Panc1 (cell line): Measurements from ENCODE around the gene DNAJB13. TPM values are rescaled to one million over a fixed set of nuclear protein-coding genes. Genes with fewer than 3 reads are reported as not detected.

Experiments used
- ATAC-seq: fragments of 200-7000 bp; cut with Tn5 transposase; 2 replicates; pipeline ENCODE4 v1.9.1; 2020; ENCODE audit warnings: mild to moderate bottlenecking, moderate library complexity
- BruUV-seq: library from RNA; stranded (reverse); fragments of 400-500 nt; replicated peaks from 2 replicates; lab custom pipeline; 2021; lab: Mats Ljungman, UMichigan
- CTCF ChIA-PET: fragments of 300-600 bp; sonication (Branson Sonifier 250); formaldehyde crosslinking; loops from one replicate; lab custom pipeline; 2022; ENCODE audit warnings: antibody characterized with exemption; lab: Charles Lee
- POLR2A ChIA-PET: fragments of 300-600 bp; sonication (Branson Sonifier 250); formaldehyde crosslinking; loops from one replicate; lab custom pipeline; 2022; ENCODE audit warnings: antibody characterized with exemption; lab: Charles Lee
- DNase-seq: peaks from one replicate; pipeline ENCODE4 v3.0.0-alpha.2; 2010; ENCODE audit warnings: low read depth, low spot score
- H3K27ac ChIP-seq: 2 replicates; pipeline ENCODE4 v1.5.1; 2011; ENCODE audit warnings: mild to moderate bottlenecking, low read length, inconsistent platforms
- H3K27me3 ChIP-seq: fragments of 200-500 bp; sonication (Bioruptor generic); 2 replicates; pipeline ENCODE4 v1.6.0; 2014; ENCODE audit warnings: low read length, inconsistent platforms; ENCODE audit not compliant: control insufficient read depth, insufficient read depth
- H3K36me3 ChIP-seq: fragments of 200-500 bp; sonication (Bioruptor generic); 2 replicates; pipeline ENCODE4 v1.5.1; 2014; ENCODE audit warnings: inconsistent platforms, mild to moderate bottlenecking, low read length, moderate library complexity; ENCODE audit not compliant: control insufficient read depth, insufficient read depth
- H3K4me1 ChIP-seq: 2 replicates; pipeline ENCODE4 v1.5.1; 2011; ENCODE audit warnings: inconsistent platforms, mild to moderate bottlenecking, low read length, moderate library complexity; ENCODE audit not compliant: control insufficient read depth, insufficient read depth
- H3K4me3 ChIP-seq, 2 experiments: 2 replicates each; pipeline ENCODE4 v1.5.1; 2011 to 2012; ENCODE audit warnings: low read depth in 2 of 2, low read length in 2 of 2, mild to moderate bottlenecking in 2 of 2, inconsistent platforms in 1 of 2, moderate library complexity in 1 of 2
- H3K9me3 ChIP-seq: fragments of 200-500 bp; sonication (Bioruptor generic); 2 replicates; pipeline ENCODE4 v1.5.1; 2014; ENCODE audit warnings: low read depth, mild to moderate bottlenecking, inconsistent platforms, low read length, moderate library complexity; ENCODE audit not compliant: control insufficient read depth, insufficient read depth
- CTCF ChIP-seq: fragments of 450-650 bp; IDR thresholded peaks from 2 replicates; pipeline ENCODE4 v1.5.1; 2017; ENCODE audit warnings: mild to moderate bottlenecking
- POLR2AphosphoS5 ChIP-seq: IDR thresholded peaks from 2 replicates; pipeline ENCODE4 v1.6.1; 2012; ENCODE audit warnings: mild to moderate bottlenecking, low read depth, low read length, moderate library complexity
- REST ChIP-seq, 2 experiments: IDR thresholded peaks; 2 replicates each; pipeline ENCODE4 v1.6.1; 2011 to 2012; ENCODE audit warnings: low read depth in 2 of 2, control low read depth in 1 of 2, low read length in 1 of 2, mild to moderate bottlenecking in 1 of 2, moderate library complexity in 1 of 2; ENCODE audit not compliant: insufficient read depth in 1 of 2
- SIN3A ChIP-seq: IDR thresholded peaks from 2 replicates; pipeline ENCODE4 v1.6.1; 2012; ENCODE audit warnings: low read depth, mild to moderate bottlenecking, low read length, moderate library complexity, borderline replicate concordance; ENCODE audit not compliant: insufficient read depth
- TCF7L2 ChIP-seq: IDR thresholded peaks from 2 replicates; pipeline ENCODE4 v1.6.1; 2011; ENCODE audit warnings: mild to moderate bottlenecking, low read depth, low read length, inconsistent platforms
- in situ Hi-C: cut with HindIII; loops from 2 replicates; pipeline ENCODE4 v1.10.0; 2016; ENCODE audit warnings: low sequenced_read_pairs, low pct_unique_long_range_greater_than_20kb
- intact Hi-C: fragments of 100-400 bp; cut with micrococcal nuclease; formaldehyde crosslinking; loops from one replicate; pipeline ENCODE4 v1.10.0; 2022; ENCODE audit not compliant: unreplicated experiment
- total RNA-seq: library from RNA; stranded (reverse); gene quantifications from one replicate; pipeline ENCODE4 v1.2.1, GENCODE V29; 2021; ENCODE audit not compliant: unreplicated experiment

The DNAJB13 gene
- total RNA-seq, 1 experiment from 2014 or later: not detected

- Histone ChIP-seq H3K4me1 (no peaks in the 10 kb centered on the region), H3K27me3 (no peaks in the 10 kb centered on the region), H3K27ac (no peak overlapping the region), H3K36me3 (no peaks in the 10 kb centered on the region), H3K9me3 (no peaks in the 10 kb centered on the region), H3K4me3 (no peak overlapping the region)
- POLR2A ChIA-PET: interaction anchor here (0.6 kb wide), 2 partner anchors 25 to 50 kb away, joined by 4 to 7 read pairs; no protein-coding TSS in a partner anchor
- intact Hi-C loops (no loop called here), in situ Hi-C loops (no loop called here)
- CTCF ChIA-PET: no interaction called here
- TF ChIP-seq SIN3A (no peak), TCF7L2 (no peak), REST (IDR thresholded peaks at IDR 0.05; ENCODE audit: insufficient read depth in 1 of 2, low read depth in 2 of 2, low read length in 1 of 2) (no peak), POLR2AphosphoS5 (no peak), CTCF (no peak)
- no TSS peak for BruUV-seq
- ATAC-seq (no peak), DNase-seq (no peak)
Measured at GRCh38 chr11:74015919-74016684, 65.3 kb downstream of the DNAJB13 start.

GRCh38 chr11:74017631-74018030 lies 66.8 kb downstream of the DNAJB13 start:
- POLR2A ChIA-PET: no interaction called here

More at GRCh38 chr11:74017631-74018030, 66.8 kb downstream of the DNAJB13 start:
- ATAC-seq (no peak), DNase-seq (no peak)
- no peaks in the 10 kb centered on the region for H3K4me1 ChIP-seq
- no peak overlapping the region for H3K4me3 ChIP-seq
- intact Hi-C loops (no loop called here), in situ Hi-C loops (no loop called here)
- H3K36me3 ChIP-seq: no peaks in the 10 kb centered on the region
- H3K27ac ChIP-seq: no peak overlapping the region
- BruUV-seq: no TSS peak
- TF ChIP-seq REST (IDR thresholded peaks at IDR 0.05; ENCODE audit: insufficient read depth in 1 of 2, low read depth in 2 of 2, low read length in 1 of 2) (no peak), SIN3A (no peak), CTCF (no peak), POLR2AphosphoS5 (no peak), TCF7L2 (no peak)
- H3K9me3 ChIP-seq: no peaks in the 10 kb centered on the region
- no peaks in the 10 kb centered on the region for H3K27me3 ChIP-seq
- CTCF ChIA-PET: no interaction called here
